Thyroid gland (tissue), 4 donors: ENCODE measurements around the gene SMCHD1.

Source experiments
- CTCF ChIP-seq, 6 experiments: fragments of 200-600 bp in 3 of 6; fragments of 450-650 bp in 3 of 6; sonication (generic) in 3 of 6; IDR thresholded peaks; one replicate each; pipeline ENCODE4 v1.5.1; 2016 to 2019; ENCODE audit warnings: antibody characterized with exemption in 6 of 6, mild to moderate bottlenecking in 2 of 6, inconsistent platforms in 1 of 6, moderate library complexity in 1 of 6
- POLR2A ChIP-seq, 2 donors: fragments of 450-650 bp; IDR thresholded peaks; one replicate each; pipeline ENCODE4 v1.6.1; 2017; ENCODE audit warnings: antibody characterized with exemption in 2 of 2, mild to moderate bottlenecking in 2 of 2, moderate library complexity in 1 of 2

GRCh38 chr18:2716394-2717326 is 61.1 kb downstream of the SMCHD1 start:
- no peak for TF ChIP-seq CTCF (IDR thresholded peaks at IDR 0.05)
- TF ChIP-seq POLR2A (IDR thresholded peaks at IDR 0.05) = no peak
